Measurements from ENCODE around the gene MACROD1.

DNA sequence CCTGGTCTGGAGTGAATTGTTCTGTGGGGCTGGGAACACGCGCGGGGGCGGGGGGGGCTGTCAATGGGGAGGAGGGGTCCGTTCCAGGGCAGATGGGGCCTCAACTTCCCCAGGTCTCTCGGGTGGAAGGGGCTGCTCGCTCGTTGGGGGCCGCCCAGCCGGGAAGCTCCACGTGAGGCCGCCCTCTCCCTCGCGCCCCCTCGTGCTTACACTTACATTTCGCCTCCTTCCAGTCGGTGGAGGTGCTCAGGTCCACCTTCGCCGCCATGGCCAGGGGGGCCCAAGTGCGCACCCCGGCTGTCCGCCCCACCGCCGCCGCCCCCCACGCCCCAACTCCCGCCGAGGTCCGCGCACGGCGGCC, 452 bp downstream of the MACROD1 start:
- TF ChIP-seq POLR2A (IDR thresholded peaks at IDR 0.05), result no peak
- TF ChIP-seq, protein P1, sequence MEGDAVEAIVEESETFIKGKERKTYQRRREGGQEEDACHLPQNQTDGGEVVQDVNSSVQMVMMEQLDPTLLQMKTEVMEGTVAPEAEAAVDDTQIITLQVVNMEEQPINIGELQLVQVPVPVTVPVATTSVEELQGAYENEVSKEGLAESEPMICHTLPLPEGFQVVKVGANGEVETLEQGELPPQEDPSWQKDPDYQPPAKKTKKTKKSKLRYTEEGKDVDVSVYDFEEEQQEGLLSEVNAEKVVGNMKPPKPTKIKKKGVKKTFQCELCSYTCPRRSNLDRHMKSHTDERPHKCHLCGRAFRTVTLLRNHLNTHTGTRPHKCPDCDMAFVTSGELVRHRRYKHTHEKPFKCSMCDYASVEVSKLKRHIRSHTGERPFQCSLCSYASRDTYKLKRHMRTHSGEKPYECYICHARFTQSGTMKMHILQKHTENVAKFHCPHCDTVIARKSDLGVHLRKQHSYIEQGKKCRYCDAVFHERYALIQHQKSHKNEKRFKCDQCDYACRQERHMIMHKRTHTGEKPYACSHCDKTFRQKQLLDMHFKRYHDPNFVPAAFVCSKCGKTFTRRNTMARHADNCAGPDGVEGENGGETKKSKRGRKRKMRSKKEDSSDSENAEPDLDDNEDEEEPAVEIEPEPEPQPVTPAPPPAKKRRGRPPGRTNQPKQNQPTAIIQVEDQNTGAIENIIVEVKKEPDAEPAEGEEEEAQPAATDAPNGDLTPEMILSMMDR (IDR thresholded peaks at IDR 0.05), result no peak
- TF ChIP-seq POLR2AphosphoS5 (IDR thresholded peaks at IDR 0.05; ENCODE audit: insufficient read depth in 1 of 2, low read depth in 1 of 2), result no peak
